ENCODE results near the gene GRIA3.

Gene GRIA3

DNA sequence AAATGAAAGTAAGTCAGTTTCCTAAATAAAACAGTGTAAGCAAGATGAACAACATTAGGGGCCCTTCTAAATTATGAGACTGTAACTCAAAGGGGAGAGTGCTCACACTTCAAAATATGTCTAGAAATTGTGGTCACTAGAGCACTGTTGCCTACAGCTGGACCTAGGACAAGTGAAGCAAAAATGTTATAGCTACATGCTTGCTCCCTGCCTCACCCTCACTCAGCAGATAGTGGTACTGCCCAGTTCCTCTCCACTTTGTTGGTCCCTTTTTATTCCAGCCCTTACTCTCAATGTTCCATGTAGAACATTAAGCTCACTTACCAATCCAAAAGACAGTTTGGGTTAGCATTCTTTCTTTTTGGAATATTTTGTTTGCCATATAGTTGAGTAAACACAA, 147.3 kb downstream of the GRIA3 start:
- DNase-seq (ENCODE audit: low read depth): no peak
- H3K4me3 ChIP-seq (replicated peaks; ENCODE audit: low read depth, low read length): no peak overlapping the region
- TF ChIP-seq, protein P1, sequence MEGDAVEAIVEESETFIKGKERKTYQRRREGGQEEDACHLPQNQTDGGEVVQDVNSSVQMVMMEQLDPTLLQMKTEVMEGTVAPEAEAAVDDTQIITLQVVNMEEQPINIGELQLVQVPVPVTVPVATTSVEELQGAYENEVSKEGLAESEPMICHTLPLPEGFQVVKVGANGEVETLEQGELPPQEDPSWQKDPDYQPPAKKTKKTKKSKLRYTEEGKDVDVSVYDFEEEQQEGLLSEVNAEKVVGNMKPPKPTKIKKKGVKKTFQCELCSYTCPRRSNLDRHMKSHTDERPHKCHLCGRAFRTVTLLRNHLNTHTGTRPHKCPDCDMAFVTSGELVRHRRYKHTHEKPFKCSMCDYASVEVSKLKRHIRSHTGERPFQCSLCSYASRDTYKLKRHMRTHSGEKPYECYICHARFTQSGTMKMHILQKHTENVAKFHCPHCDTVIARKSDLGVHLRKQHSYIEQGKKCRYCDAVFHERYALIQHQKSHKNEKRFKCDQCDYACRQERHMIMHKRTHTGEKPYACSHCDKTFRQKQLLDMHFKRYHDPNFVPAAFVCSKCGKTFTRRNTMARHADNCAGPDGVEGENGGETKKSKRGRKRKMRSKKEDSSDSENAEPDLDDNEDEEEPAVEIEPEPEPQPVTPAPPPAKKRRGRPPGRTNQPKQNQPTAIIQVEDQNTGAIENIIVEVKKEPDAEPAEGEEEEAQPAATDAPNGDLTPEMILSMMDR (IDR thresholded peaks at IDR 0.05; ENCODE audit: low read length, missing control alignments): no peak

DNA sequence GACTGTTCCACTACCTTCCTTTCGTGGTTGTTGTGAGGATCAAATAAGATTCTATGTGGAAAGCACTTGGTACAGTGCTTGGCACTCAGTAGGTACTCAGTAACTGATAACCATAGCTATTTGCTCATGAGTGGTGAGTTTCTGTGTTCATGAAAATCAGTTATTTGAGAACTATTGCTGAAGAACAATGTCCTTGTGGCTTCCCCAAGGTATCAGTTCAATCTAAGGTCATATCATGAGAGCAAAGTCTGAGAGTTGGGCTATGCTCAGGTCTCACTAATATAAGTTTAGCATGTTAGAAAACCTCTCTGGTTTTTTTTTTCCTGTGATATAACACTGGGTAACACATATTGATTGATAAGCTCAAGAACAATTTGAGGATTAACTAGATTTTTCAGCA, 147.8 kb downstream of the GRIA3 start:
- TF ChIP-seq, protein P1 (IDR thresholded peaks at IDR 0.05; ENCODE audit: low read length, missing control alignments): no peak
- H3K4me3 ChIP-seq (replicated peaks; ENCODE audit: low read depth, low read length): no peak overlapping the region
- no peak for DNase-seq (ENCODE audit: low read depth)

DNA sequence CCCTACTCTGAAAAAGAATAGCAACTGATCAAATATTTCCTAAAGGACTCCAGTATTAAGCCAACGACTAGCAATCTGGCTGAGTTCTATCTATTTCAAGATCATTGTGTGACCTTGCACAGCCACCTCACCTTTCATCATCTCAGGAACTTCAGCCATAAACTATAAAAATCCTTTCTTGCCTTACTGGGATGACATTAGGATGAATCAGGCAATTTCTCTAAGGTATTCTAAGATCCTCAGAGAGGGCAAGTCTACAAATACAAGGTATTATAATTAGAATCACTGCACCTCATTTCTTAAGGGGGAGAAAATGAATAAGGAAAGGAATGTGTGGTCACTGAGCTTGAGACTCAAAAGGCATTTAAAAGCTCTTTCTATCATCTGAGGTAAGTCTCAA, 152.6 kb downstream of the GRIA3 start:
- no peak for DNase-seq (ENCODE audit: low read depth)
- TF ChIP-seq, protein P1 (IDR thresholded peaks at IDR 0.05; ENCODE audit: low read length, missing control alignments): no peak
- no peak overlapping the region for H3K4me3 ChIP-seq (replicated peaks; ENCODE audit: low read depth, low read length)

DNA sequence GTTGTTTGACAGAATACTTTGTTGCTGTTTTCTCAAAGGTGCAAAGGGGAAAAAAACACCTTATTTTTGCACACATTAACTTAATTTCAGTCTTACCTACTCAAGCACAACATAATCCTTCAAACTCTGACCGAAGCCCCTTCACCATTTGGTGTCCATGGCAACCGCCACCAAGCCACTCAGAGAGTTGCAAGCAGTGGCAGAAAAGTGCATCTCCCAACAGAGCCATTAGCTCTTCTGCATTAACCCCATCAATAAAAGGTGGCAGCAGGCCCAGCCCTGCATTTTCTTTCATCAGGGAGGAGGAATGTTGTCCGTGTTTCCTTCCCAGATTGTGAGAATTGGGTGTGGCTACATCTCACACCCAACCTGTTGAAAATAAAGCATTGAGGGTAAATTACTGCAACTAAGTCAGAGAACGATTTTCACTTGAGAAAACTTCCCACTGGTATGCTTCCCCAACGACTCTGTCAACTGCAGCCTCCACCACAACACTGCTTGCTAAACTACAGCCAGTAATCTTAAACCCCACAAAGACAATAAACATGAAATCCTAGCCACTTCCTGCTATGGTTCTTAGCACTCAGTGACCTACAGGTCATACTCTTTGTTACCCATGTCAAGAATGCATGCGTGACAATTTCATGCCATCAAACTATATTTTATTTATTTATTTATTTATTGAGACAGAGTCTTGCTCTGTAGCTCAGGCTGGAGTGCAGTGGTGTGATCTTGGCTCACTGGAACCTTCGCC, 154.0 kb downstream of the GRIA3 start:
- no peak for DNase-seq (ENCODE audit: low read depth)
- TF ChIP-seq, protein P1 (IDR thresholded peaks at IDR 0.05; ENCODE audit: low read length, missing control alignments): no peak
- no peak overlapping the region for H3K4me3 ChIP-seq (replicated peaks; ENCODE audit: low read depth, low read length)

DNA sequence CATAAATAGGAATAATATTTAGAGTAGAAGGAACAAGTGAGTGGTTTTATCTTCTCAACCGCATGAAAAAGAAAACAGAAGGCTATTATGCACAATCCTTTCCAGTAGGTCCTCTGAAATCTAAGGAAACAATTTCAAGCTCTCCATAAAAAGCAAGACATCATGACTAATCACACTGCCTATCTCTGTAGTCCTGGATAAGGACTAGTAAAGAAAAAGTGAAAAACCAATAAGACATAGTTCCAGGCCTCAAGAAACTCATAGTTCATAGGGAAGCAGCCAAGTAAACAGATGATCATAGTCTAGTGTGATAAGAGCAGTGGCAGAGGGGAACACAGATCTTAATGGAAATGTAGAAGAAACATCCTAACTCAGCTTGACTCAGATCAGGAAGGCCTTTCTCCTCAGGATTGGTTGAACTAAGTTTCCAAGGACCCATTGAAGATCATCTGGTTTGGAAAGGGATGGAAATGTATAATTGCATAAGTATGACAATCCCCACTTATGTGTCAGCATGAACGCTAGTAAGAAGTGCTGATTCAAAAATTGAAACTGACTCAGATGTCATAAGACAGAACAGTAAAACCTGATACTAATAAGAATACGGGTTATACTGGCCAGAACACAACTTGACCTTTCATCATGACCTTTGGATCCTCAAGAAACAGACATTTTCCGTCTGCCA, 155.3 kb downstream of the GRIA3 start:
- TF ChIP-seq, protein P1 (IDR thresholded peaks at IDR 0.05; ENCODE audit: low read length, missing control alignments): no peak
- H3K4me3 ChIP-seq (replicated peaks; ENCODE audit: low read depth, low read length): no peak overlapping the region
- peak; percentile 12 for DNase-seq (ENCODE audit: low read depth)

DNA sequence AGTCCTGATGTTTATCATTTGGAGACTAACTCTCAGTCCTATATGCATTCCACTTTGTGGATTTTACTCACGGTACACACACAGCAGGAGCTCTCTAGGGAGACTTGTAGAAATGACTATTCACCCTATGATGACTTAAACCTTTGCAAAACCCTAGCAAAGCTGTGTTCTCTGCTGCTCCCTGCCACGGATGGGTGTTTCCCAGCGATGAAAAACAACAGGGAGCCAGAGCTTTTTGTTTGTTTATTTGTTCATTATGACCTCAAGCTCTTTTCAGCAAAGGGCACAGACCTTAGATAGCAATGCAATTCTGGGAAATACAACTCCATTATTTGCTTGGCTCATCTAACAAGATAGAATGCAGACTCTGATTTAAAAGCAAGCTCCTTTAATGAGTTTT, 156.6 kb downstream of the GRIA3 start:
- no peak for DNase-seq (ENCODE audit: low read depth)
- no peak overlapping the region for H3K4me3 ChIP-seq (replicated peaks; ENCODE audit: low read depth, low read length)
- TF ChIP-seq, protein P1 (IDR thresholded peaks at IDR 0.05; ENCODE audit: low read length, missing control alignments): no peak
